ENCODE data around the gene TEX38.
"Not testable (repeated sequence)": the region's sequence is repeated elsewhere in the genome, so short reads cannot be mapped to it uniquely, and the experiment has no call there.

TEX38 gene

DNA sequence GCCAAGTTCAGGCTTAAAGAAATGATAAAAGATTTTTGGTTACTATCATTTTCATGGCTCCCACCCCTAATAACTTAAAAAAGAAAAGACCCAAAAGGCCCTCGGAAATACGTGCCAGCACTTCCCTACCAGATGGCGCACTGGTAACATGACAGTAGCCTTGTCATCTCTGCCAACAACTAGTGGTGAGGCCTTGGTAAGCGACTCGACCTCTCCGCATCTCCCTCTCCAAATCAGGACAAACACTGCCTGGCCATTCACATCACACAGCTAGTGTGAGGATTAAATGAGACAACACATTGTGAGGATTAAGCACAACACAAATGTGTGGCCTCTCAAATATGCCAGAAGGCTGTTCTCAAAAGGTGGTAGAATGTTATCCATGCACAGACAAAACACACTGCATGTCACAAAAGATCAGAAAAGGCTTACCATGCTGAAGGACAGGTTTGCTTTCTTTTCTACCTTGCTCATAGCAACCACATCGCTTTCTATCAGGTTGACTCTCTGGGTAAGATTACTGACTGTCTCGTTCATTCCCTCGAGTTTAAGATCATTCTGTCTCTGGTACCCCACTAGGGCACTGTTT is 16.4 kb downstream of the TEX38 start:
- no peak for DNase-seq (ENCODE audit: low read depth)

DNA sequence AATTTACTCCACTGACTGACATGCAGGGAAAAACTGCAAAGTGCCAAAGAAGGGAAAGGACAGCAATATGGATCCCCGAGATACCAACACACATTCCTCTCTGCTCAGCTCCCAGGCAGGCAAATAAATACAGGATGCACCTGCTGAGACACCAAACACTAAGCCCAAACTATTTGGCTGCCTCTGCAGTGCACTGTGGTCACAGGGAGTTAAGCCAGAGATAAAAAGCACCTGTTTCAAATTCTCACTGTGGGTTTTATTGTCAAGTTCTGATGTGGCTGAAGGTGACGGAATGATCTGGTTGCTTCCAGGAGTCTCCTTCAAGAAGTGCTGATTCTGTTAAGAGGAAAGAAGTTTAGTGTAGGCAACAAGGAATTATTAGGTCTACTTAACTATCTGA is 17.7 kb downstream of the TEX38 start:
- DNase-seq (ENCODE audit: low read depth): no peak

- no peak for DNase-seq (ENCODE audit: low read depth)
Measured at GRCh38 chr1:46689897-46690296, 18.2 kb downstream of the TEX38 start.

DNA sequence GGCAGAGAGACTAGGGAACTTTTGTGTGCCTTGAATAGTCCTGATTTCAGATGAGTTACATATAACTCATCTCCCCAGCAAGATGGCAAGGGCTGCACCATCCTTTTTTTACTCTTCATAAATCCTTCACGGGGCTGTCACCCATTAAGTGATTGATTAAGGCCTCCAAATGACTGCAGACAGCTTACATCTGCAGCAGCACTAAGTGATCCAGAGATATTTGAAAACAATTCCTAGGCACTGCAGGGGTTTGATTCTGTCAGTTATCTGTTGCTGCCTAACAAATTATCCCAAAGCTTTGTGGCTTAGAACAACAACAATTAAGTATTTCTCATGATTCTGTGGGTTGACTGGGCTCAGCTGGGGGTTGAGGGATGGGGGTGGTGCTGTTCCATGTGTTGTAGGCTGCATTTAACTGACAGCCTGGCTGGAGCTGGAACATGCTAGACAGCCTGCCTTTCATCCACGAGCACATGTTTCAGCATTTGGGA is 19.3 kb downstream of the TEX38 start:
- no peak for DNase-seq (ENCODE audit: low read depth)

DNA sequence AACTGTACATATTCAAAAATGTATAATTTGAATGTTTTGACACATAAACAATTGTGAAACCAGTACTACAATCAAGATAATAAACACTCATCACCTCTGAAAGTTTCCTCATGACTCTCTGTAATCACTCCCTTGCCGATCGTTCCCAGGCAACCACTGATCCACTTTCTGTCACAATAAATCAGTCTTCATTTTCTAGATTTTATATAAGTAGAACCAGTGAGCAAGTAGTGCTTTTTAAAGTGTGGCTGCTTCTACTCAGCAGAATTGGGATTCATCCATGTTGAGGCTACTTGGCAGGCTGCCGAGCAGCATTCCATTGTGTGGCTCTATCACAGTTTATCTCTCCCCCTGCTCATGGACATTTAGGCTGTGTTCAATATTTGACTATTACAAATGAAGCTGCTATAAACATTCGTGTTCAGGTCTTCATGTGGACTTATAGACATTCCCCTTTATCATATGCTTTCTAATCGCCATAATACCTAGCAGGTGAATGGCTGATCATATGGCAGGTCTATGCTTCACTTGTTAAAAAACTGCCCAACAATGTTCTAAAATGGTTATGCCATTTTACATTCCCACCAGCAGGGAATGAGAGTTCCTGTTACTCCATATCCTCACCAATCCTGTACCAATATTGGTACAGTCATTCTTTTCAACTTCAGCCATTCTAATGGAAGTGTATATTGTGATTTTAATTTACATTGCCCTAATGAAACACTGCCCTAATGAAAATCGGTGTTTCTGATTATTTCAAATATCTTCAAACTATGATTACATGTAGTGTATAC is 20.5 kb downstream of the TEX38 start:
- DNase-seq (ENCODE audit: low read depth): no peak

- DNase-seq (ENCODE audit: low read depth): no peak
Measured at GRCh38 chr1:46692811-46693770, 21.4 kb downstream of the TEX38 start.

- DNase-seq (ENCODE audit: low read depth): not testable (repeated sequence)
Measured at GRCh38 chr1:46694676-46695075, 23.0 kb downstream of the TEX38 start.

DNA sequence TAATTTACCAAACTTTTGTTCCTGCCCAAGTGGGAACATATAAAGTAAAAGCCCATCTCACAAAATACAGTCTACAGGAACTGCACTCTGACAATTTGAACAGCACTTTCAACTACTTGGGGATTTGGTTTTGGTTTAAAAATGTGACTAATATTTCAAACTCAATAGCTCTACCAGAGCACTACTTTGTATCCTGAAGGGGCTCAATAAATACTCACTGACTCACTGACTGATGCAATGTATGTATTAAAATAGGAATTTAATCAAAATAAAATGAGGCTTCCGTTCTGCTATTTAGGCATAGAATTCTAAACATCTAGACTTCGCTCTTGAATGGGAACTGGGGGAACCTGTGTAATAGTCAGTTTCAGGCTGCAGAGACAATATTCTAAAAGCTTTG is 25.4 kb downstream of the TEX38 start:
- DNase-seq (ENCODE audit: low read depth): no peak

GRCh38 chr1:46699666-46700065 is 28.0 kb downstream of the TEX38 start:
- DNase-seq (ENCODE audit: low read depth): no peak

- no peak for DNase-seq (ENCODE audit: low read depth)
Measured at GRCh38 chr1:46703927-46704641, 32.4 kb downstream of the TEX38 start.

- no peak for DNase-seq (ENCODE audit: low read depth)
Measured at GRCh38 chr1:46705408-46705807, 33.8 kb downstream of the TEX38 start.

GRCh38 chr1:46708121-46708520 is 36.5 kb downstream of the TEX38 start:
- DNase-seq (ENCODE audit: low read depth): no peak

- DNase-seq (ENCODE audit: low read depth): no peak
Measured at GRCh38 chr1:46714976-46715375, 43.3 kb downstream of the TEX38 start.

DNA sequence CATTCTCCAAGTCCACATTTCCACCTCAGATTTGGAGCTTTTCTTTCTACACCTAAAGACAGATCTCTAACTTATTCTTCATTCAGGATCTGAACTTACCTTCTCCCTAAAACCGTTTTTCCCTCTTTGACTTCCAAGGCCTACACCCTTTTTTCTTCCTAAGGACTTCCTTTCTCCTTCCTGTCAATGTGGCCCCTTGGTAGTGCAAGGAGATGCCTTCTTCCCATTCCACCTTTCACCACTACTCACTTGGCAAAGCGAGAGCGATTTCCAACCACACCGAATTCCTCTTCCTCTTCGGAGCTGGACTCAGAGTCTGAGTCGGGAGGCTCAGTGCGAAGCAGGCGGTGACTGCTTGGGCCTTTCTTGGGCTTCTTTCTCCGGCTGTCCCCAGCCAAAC is 46.0 kb downstream of the TEX38 start:
- DNase-seq (ENCODE audit: low read depth): no peak

DNA sequence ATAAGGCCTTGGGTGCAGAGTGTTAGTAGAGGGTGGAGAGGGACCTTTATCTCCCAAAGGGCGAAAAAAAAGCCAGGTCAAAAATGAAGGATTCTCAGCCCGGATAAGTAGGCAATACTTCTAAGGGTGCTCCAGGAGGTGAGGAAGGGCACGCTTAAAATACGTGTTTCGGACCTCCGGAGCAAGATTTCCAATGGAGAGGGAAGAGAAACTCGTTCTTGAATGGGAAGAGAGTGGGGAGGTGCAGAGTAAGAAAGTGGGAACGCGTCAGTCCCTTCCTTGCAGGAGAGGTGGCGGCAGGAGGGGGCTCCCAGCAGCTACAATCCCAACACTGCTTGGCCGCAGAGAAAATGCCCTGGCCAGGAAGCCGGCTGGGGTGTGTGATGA is 46.7 kb downstream of the TEX38 start:
- DNase-seq (ENCODE audit: low read depth): no peak

- peak; percentile 78 for DNase-seq (ENCODE audit: low read depth)
Measured at GRCh38 chr1:46718727-46719622, 47.3 kb downstream of the TEX38 start, which contains the start of gene EFCAB14. EFCAB14 (minus strand) TSS chr1:46719114; CDS start chr1:46718087, 1,027 bp downstream.

- no peak for DNase-seq (ENCODE audit: low read depth)
Measured at GRCh38 chr1:46719689-46720088, 48.0 kb downstream of the TEX38 start.

DNA sequence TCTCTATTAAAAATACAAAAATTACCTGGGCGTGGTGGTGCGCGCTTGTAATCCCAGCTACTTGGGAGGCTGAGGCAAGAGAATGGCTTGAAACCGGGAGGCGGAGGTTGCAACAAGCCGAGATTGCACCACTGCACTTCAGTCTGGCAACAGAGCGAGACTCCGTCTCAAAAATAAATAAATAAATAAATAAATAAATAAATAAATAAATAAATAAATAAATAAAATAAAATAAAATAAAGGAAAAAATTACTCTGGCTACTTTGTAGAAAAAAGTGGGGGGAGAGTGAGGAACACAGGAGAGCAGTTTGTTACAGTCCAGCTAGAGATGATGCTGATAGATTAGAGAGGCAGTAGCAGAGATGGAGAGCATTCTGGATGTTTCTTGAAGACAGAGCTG is 48.7 kb downstream of the TEX38 start:
- DNase-seq (ENCODE audit: low read depth): not testable (repeated sequence)

GRCh38 chr1:46721204-46721603 is 49.5 kb downstream of the TEX38 start:
- no peak for DNase-seq (ENCODE audit: low read depth)

DNA sequence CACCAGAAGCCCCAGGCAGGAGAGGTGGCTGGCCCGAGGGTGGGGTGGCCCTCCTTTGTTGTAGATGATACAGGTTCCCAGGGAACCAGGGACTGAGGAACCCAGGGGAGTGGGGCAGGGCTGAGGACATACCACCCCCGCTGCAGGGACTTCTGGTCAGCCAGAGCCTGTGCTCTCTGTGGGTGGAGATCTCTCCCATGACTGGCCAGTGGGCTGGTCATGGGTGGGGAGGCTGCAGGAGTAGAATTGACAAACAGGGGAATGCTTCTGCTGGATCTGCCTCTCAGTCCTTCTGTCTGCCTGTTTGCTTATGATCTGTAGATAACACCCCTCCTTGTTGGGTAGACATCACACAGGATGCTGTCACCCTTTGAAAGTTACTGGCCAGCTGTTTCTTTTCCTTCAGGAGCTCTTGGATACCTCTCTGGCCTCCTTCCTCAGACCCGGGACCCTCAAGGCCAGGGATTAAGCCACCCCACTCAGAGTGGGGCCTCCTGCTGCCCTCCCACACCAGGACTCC is 50.1 kb downstream of the TEX38 start:
- no peak for DNase-seq (ENCODE audit: low read depth)
